Lung (tissue), 12 donors: Measurements from ENCODE around the gene BAG5. TPM values are rescaled to one million over a fixed set of nuclear protein-coding genes. Genes with fewer than 3 reads are reported as not detected.

Source experiments
- ATAC-seq: fragments of 200-7000 bp; cut with Tn5 transposase; one replicate; pipeline ENCODE4 v1.9.1; 2020; ENCODE audit warnings: moderate number of reproducible peaks; ENCODE audit not compliant: insufficient read depth, low FRiP score
- DNase-seq, 3 donors: peaks; one replicate each; pipeline ENCODE4 v3.0.0-alpha.2; 2013 to 2017
- H3K27ac ChIP-seq, 2 donors: one replicate each; pipeline ENCODE4 v1.5.1; 2013; ENCODE audit warnings: mild to moderate bottlenecking in 2 of 2, moderate library complexity in 2 of 2, control low read depth in 1 of 2, inconsistent platforms in 1 of 2, low read depth in 1 of 2, low read length in 1 of 2
- H3K27me3 ChIP-seq, 3 donors: one replicate each; pipeline ENCODE4 v1.5.1; 2013; ENCODE audit warnings: low read length in 2 of 3; ENCODE audit not compliant: control insufficient read depth in 3 of 3, insufficient read depth in 3 of 3
- H3K36me3 ChIP-seq, 4 donors: one replicate each; pipeline ENCODE4 v1.5.1; 2013; ENCODE audit warnings: low read length in 4 of 4, mild to moderate bottlenecking in 1 of 4, moderate library complexity in 1 of 4; ENCODE audit not compliant: control insufficient read depth in 4 of 4, insufficient read depth in 4 of 4
- H3K4me1 ChIP-seq, 5 donors: one replicate each; pipeline ENCODE4 v1.5.1; 2013; ENCODE audit warnings: low read length in 5 of 5, mild to moderate bottlenecking in 2 of 5, moderate library complexity in 1 of 5; ENCODE audit not compliant: control insufficient read depth in 5 of 5, insufficient read depth in 5 of 5
- H3K4me3 ChIP-seq: one replicate; pipeline ENCODE4 v1.5.1; 2013; ENCODE audit warnings: mild to moderate bottlenecking, control low read depth, moderate library complexity
- H3K9ac ChIP-seq, 2 donors: one replicate each; pipeline ENCODE4 v1.5.1; 2013; ENCODE audit warnings: low read length in 2 of 2, control low read depth in 1 of 2; ENCODE audit not compliant: insufficient read depth in 1 of 2
- H3K9me3 ChIP-seq, 4 donors: one replicate each; pipeline ENCODE4 v1.5.1; 2013; ENCODE audit warnings: low read length in 3 of 4, mild to moderate bottlenecking in 1 of 4, moderate library complexity in 1 of 4; ENCODE audit not compliant: control insufficient read depth in 4 of 4, insufficient read depth in 3 of 4
- CTCF ChIP-seq: IDR thresholded peaks from 2 replicates; pipeline ENCODE4 v1.5.1; 2012; ENCODE audit warnings: mild to moderate bottlenecking; ENCODE audit errors: control extremely low read depth, extremely low read depth
- WGBS, 2 donors: extraction: QIAGEN DNeasy Blood & Tissue Kit; methylation state at CpG; one replicate each; pipeline ENCODE4 v1.1.7; 2013; 5-methylcytosine and 5-hydroxymethylcytosine counted together
- polyA plus RNA-seq, 2 donors: library from polyadenylated mRNA; stranded (reverse); fragments of 200-250 nt; gene quantifications; one replicate each; pipeline ENCODE4 v1.2.1, GENCODE V29; 2013
- total RNA-seq, 2 donors: library from RNA; depleted of rRNA in 1 of 2; stranded (reverse); fragments of >200 nt in 1 of 2; gene quantifications; one replicate each; pipeline ENCODE4 v1.2.1, GENCODE V29; 2014 to 2021
- donor health status: control.
- donor health status: control.
- donor health status: Bipolar disorder and iron deficiency.
- donor health status: healthy.
- donor health status: DM: yes; HTN: yes; CAD: no.

The BAG5 gene
- total and polyA plus RNA-seq, 4 donors, result 8.7 to 26.0 (median 18.5) TPM

- Histone ChIP-seq H3K9me3 (no peaks in the 10 kb centered on the region), H3K9ac (no peak overlapping the region)
- WGBS, 2 donors, result 85 to 90% methylated on average over 27 of the region's 27 CpGs
Measured at GRCh38 chr14:103545915-103546651, 16.4 kb downstream of the BAG5 start.

GRCh38 chr14:103545219-103545914, 17.1 kb downstream of the BAG5 start:
- TF ChIP-seq CTCF, result no peak
- Histone ChIP-seq H3K4me3 (no peak overlapping the region), H3K27ac (no peak overlapping the region), H3K27me3 (no peaks in the 10 kb centered on the region), H3K4me1 (peaks cover under 1 to 47% (median 28%) of the 10 kb centered on the region in 5 donors), H3K36me3 (no peaks in the 10 kb centered on the region), H3K9me3 (no peaks in the 10 kb centered on the region), H3K9ac (no peak overlapping the region)
- DNase-seq (peak in 1 of 3 donors; percentile 8), ATAC-seq (no peak)
- 92 to 94% methylated on average over 29 of the region's 29 CpGs for WGBS, 2 donors

More at GRCh38 chr14:103545915-103546651, 16.4 kb downstream of the BAG5 start:
- no peak overlapping the region for H3K27ac ChIP-seq
- ATAC-seq, result no peak
- H3K27me3 ChIP-seq, result no peaks in the 10 kb centered on the region
- H3K4me1 ChIP-seq, result peaks cover 0 to 42% (median 31%) of the 10 kb centered on the region in 5 donors
- no peak for TF ChIP-seq CTCF
- no peak overlapping the region for H3K4me3 ChIP-seq
- H3K36me3 ChIP-seq, result no peaks in the 10 kb centered on the region
- no peak for DNase-seq

- DNase-seq (peak; percentile 70 to 85 (median 77)), ATAC-seq (no peak)
- WGBS, 2 donors, result 70 to 86% methylated on average over 34 to 35 of the region's 35 CpGs
- Histone ChIP-seq H3K27ac (no peak overlapping the region), H3K27me3 (no peaks in the 10 kb centered on the region), H3K9ac (no peak overlapping the region), H3K36me3 (no peaks in the 10 kb centered on the region), H3K9me3 (no peaks in the 10 kb centered on the region), H3K4me1 (peaks cover 4 to 49% (median 28%) of the 10 kb centered on the region in 5 donors), H3K4me3 (no peak overlapping the region)
- TF ChIP-seq CTCF, result no peak
Measured at GRCh38 chr14:103544388-103545218, 17.9 kb downstream of the BAG5 start.
